ENCODE data around the gene LGI2. TPM values are rescaled to one million over a fixed set of nuclear protein-coding genes. Genes with fewer than 3 reads are reported as not detected.
"Not testable (repeated sequence)": the region's sequence is repeated elsewhere in the genome, so short reads cannot be mapped to it uniquely, and the experiment has no call there.

Gene LGI2
- total and polyA plus RNA-seq, 4 donors = 6.4 to 20.0 (median 19.5) TPM

GRCh38 chr4:25065932-25066590, 35.3 kb upstream of the LGI2 start:
- H3K36me3 ChIP-seq (ENCODE audit: control insufficient read depth, insufficient read depth, low read length) = no peaks in the 10 kb centered on the region
- no peaks in the 10 kb centered on the region for H3K4me1 ChIP-seq (ENCODE audit: control insufficient read depth, insufficient read depth, low read length)
- H3K27ac ChIP-seq (ENCODE audit: low read depth, low read length) = no peak overlapping the region
- H3K9me3 ChIP-seq (ENCODE audit: control insufficient read depth, insufficient read depth, low read length) = no peaks in the 10 kb centered on the region
- WGBS (ENCODE audit: insufficient coverage) = 92% methylated on average over 2 of the region's 7 CpGs
- DNase-seq (ENCODE audit: low read depth in 4 of 6, low spot score in 6 of 6) = no peak
- H3K27me3 ChIP-seq (ENCODE audit: control insufficient read depth, insufficient read depth, low read length) = no peaks in the 10 kb centered on the region
- H3K4me3 ChIP-seq (ENCODE audit: low read depth, low read length) = no peak overlapping the region

DNA sequence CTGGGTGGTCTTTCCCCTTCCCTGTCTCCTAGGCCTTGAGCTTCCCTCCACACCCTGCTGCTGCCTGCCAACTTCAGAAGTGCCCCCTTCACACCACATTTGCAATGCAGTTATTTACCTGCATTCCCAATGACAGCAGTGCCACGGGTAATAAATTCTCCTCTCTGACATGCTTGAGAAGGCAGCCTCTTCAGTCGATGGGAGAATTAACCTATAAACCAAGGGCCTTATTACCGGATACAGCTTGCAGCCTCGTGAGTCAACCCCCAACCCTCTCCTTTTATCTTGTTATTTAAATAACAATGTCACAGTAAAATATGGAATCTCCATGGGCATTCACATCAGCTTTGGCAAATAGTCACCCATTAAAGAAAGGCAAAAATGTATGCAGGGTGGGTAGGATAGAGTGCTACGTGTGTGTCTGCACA, 34.7 kb upstream of the LGI2 start:
- Histone ChIP-seq H3K36me3 (ENCODE audit: control insufficient read depth, insufficient read depth, low read length) (no peaks in the 10 kb centered on the region), H3K4me1 (ENCODE audit: control insufficient read depth, insufficient read depth, low read length) (no peaks in the 10 kb centered on the region), H3K27ac (ENCODE audit: low read depth, low read length) (no peak overlapping the region), H3K27me3 (ENCODE audit: control insufficient read depth, insufficient read depth, low read length) (no peaks in the 10 kb centered on the region), H3K9me3 (ENCODE audit: control insufficient read depth, insufficient read depth, low read length) (no peaks in the 10 kb centered on the region), H3K4me3 (ENCODE audit: low read depth, low read length) (no peak overlapping the region)
- peak in 1 of 6 donors; percentile 57 for DNase-seq (ENCODE audit: low read depth in 4 of 6, low spot score in 6 of 6)
- WGBS (ENCODE audit: insufficient coverage) = 4% methylated on average over 2 of the region's 5 CpGs

DNA sequence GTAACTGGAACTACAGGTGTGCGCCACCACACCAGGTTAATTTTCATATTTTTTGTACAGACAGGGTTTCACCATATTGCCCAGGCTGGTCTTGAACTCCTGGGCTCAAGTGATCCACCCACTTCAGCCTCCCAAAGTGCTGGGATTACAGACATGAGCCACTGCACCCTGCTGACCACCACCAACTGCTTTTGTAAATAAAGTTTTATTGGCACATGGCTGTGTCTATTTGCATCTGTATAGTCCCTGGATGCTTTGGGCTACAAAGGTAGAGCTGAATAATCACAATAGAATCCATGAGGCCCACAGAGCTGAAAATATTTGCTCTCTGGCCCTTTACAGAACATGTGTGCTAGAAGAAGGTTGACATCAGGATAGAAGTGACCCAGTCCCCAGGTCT, 33.7 kb upstream of the LGI2 start:
- not testable (repeated sequence) for H3K9me3 ChIP-seq (ENCODE audit: control insufficient read depth, insufficient read depth, low read length); DNase-seq (ENCODE audit: low read depth in 4 of 6, low spot score in 6 of 6); H3K4me3 ChIP-seq (ENCODE audit: low read depth, low read length); H3K27ac ChIP-seq (ENCODE audit: low read depth, low read length); H3K4me1 ChIP-seq (ENCODE audit: control insufficient read depth, insufficient read depth, low read length); H3K27me3 ChIP-seq (ENCODE audit: control insufficient read depth, insufficient read depth, low read length); H3K36me3 ChIP-seq (ENCODE audit: control insufficient read depth, insufficient read depth, low read length)
- WGBS (ENCODE audit: insufficient coverage) = no CpG with 5 or more reads among the region's 1 CpG

DNA sequence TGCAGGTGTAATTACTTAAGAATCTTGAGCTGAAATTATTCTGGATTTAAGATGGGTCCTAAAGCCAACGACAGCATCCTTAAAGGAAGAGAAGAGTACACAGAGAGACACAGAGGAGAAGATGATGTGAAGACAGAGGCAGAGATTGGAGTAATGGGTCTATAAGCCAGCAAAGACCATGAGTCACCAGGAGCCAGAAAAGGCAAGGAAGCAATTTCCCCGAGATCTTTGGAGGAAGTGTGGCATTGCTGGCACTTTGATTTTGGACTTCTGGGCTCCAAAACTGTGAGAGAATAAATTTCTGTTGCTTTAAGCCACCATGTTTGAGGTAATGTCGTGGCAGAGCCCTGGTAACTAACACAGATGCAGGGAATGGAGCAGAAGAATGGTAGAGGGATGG, 32.4 kb upstream of the LGI2 start:
- Histone ChIP-seq H3K27me3 (ENCODE audit: control insufficient read depth, insufficient read depth, low read length) (no peaks in the 10 kb centered on the region), H3K4me1 (ENCODE audit: control insufficient read depth, insufficient read depth, low read length) (no peaks in the 10 kb centered on the region), H3K9me3 (ENCODE audit: control insufficient read depth, insufficient read depth, low read length) (no peaks in the 10 kb centered on the region), H3K36me3 (ENCODE audit: control insufficient read depth, insufficient read depth, low read length) (no peaks in the 10 kb centered on the region), H3K4me3 (ENCODE audit: low read depth, low read length) (no peak overlapping the region), H3K27ac (ENCODE audit: low read depth, low read length) (no peak overlapping the region)
- 77% methylated on average over 2 of the region's 3 CpGs for WGBS (ENCODE audit: insufficient coverage)
- DNase-seq (ENCODE audit: low read depth in 4 of 6, low spot score in 6 of 6) = no peak

- no peaks in the 10 kb centered on the region for H3K36me3 ChIP-seq (ENCODE audit: control insufficient read depth, insufficient read depth, low read length)
- H3K4me1 ChIP-seq (ENCODE audit: control insufficient read depth, insufficient read depth, low read length) = no peaks in the 10 kb centered on the region
- no peaks in the 10 kb centered on the region for H3K9me3 ChIP-seq (ENCODE audit: control insufficient read depth, insufficient read depth, low read length)
- H3K27me3 ChIP-seq (ENCODE audit: control insufficient read depth, insufficient read depth, low read length) = no peaks in the 10 kb centered on the region
- WGBS (ENCODE audit: insufficient coverage) = no CpG with 5 or more reads among the region's 1 CpG
- H3K4me3 ChIP-seq (ENCODE audit: low read depth, low read length) = no peak overlapping the region
- H3K27ac ChIP-seq (ENCODE audit: low read depth, low read length) = no peak overlapping the region
- no peak for DNase-seq (ENCODE audit: low read depth in 4 of 6, low spot score in 6 of 6)
Observed at GRCh38 chr4:25062098-25062497, 31.4 kb upstream of the LGI2 start.

DNA sequence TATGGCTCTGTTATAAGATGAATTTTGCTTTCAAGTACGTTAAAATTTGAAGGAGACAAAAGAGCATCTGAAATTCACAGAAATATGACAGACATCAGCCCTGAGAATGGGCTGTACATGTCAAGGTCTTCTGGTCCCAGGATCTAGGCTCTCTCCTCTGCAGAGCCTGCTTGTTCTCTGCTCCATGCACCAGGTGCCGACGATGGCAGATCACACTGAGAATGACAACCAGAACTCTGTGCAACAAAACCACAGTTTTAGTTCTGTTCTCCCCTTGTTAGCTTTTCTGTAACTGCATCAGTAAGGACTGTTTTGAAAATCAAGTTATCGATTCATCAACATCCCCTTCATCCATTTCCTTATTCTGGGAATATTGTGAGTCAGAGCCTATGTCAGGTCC, 30.9 kb upstream of the LGI2 start:
- Histone ChIP-seq H3K4me1 (ENCODE audit: control insufficient read depth, insufficient read depth, low read length) (no peaks in the 10 kb centered on the region), H3K36me3 (ENCODE audit: control insufficient read depth, insufficient read depth, low read length) (no peaks in the 10 kb centered on the region), H3K9me3 (ENCODE audit: control insufficient read depth, insufficient read depth, low read length) (no peaks in the 10 kb centered on the region), H3K27me3 (ENCODE audit: control insufficient read depth, insufficient read depth, low read length) (no peaks in the 10 kb centered on the region), H3K4me3 (ENCODE audit: low read depth, low read length) (no peak overlapping the region), H3K27ac (ENCODE audit: low read depth, low read length) (no peak overlapping the region)
- DNase-seq (ENCODE audit: low read depth in 4 of 6, low spot score in 6 of 6) = no peak
- WGBS (ENCODE audit: insufficient coverage) = 71% methylated on average over 1 of the region's 4 CpGs

- Histone ChIP-seq H3K4me1 (ENCODE audit: control insufficient read depth, insufficient read depth, low read length) (no peaks in the 10 kb centered on the region), H3K9me3 (ENCODE audit: control insufficient read depth, insufficient read depth, low read length) (no peaks in the 10 kb centered on the region), H3K4me3 (ENCODE audit: low read depth, low read length) (no peak overlapping the region), H3K27ac (ENCODE audit: low read depth, low read length) (no peak overlapping the region), H3K27me3 (ENCODE audit: control insufficient read depth, insufficient read depth, low read length) (no peaks in the 10 kb centered on the region), H3K36me3 (ENCODE audit: control insufficient read depth, insufficient read depth, low read length) (no peaks in the 10 kb centered on the region)
- no peak for DNase-seq (ENCODE audit: low read depth in 4 of 6, low spot score in 6 of 6)
- WGBS (ENCODE audit: insufficient coverage) = 100% methylated on average over 1 of the region's 5 CpGs
Observed at GRCh38 chr4:25060963-25061340, 30.2 kb upstream of the LGI2 start.

DNA sequence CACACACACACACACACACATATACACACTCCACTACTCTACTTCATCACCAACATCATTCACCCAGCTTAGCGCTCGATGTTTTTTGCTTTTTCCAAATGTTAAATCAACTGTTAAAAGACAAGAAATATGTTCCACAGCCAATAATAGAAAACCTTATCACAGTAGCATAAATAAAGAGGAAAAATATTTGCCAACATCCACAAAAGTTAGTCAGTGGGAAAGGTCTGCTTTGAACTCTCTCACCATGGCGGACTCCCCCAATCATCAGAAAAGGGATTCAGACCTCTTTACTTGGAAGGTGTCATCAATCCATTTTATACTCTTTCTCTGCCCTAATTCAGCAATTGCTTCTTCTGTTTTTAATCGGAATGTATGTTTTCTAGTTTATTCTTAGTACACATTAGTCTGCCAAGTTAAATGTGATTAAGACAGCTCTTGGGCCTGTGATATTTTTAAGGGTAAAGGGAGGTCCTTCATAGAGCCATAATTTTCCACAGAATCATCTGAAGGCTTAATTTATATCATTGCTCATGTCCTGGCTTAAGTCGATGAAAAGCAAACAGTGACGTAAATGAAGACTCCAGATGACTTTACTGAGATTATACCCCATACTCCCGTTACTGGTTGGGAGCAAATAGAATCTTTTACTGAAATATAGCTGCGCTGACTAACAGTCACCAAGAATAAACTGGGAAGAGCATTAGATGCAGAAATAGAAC, 29.7 kb upstream of the LGI2 start:
- Histone ChIP-seq H3K27ac (ENCODE audit: low read depth, low read length) (no peak overlapping the region), H3K4me1 (ENCODE audit: control insufficient read depth, insufficient read depth, low read length) (no peaks in the 10 kb centered on the region), H3K9me3 (ENCODE audit: control insufficient read depth, insufficient read depth, low read length) (no peaks in the 10 kb centered on the region), H3K36me3 (ENCODE audit: control insufficient read depth, insufficient read depth, low read length) (no peaks in the 10 kb centered on the region), H3K27me3 (ENCODE audit: control insufficient read depth, insufficient read depth, low read length) (no peaks in the 10 kb centered on the region), H3K4me3 (ENCODE audit: low read depth, low read length) (no peak overlapping the region)
- no CpG with 5 or more reads among the region's 8 CpGs for WGBS (ENCODE audit: insufficient coverage)
- DNase-seq (ENCODE audit: low read depth in 4 of 6, low spot score in 6 of 6) = no peak

DNA sequence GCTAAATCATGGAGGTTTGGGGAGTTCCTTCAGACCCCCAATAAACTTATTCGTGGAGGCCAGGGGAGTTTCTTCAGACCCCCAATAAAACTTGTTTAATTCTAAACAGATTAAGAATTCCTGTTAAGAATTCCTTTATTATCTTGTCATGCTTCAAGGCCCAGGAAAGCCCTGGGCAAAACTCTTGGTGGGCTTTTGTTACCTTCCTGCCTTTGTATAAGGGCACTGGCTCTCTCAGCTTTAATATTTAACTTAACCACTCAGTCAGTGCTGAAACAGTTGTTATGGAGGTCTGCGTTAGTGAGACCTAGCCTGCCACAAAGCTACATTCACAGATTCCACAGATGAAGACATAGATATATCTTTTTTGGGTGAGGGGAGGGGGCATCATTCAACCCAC, 29.0 kb upstream of the LGI2 start:
- Histone ChIP-seq H3K4me3 (ENCODE audit: low read depth, low read length) (no peak overlapping the region), H3K27ac (ENCODE audit: low read depth, low read length) (no peak overlapping the region), H3K4me1 (ENCODE audit: control insufficient read depth, insufficient read depth, low read length) (no peaks in the 10 kb centered on the region), H3K9me3 (ENCODE audit: control insufficient read depth, insufficient read depth, low read length) (no peaks in the 10 kb centered on the region), H3K36me3 (ENCODE audit: control insufficient read depth, insufficient read depth, low read length) (no peaks in the 10 kb centered on the region), H3K27me3 (ENCODE audit: control insufficient read depth, insufficient read depth, low read length) (no peaks in the 10 kb centered on the region)
- DNase-seq (ENCODE audit: low read depth in 4 of 6, low spot score in 6 of 6) = no peak
- no CpG with 5 or more reads among the region's 2 CpGs for WGBS (ENCODE audit: insufficient coverage)

DNA sequence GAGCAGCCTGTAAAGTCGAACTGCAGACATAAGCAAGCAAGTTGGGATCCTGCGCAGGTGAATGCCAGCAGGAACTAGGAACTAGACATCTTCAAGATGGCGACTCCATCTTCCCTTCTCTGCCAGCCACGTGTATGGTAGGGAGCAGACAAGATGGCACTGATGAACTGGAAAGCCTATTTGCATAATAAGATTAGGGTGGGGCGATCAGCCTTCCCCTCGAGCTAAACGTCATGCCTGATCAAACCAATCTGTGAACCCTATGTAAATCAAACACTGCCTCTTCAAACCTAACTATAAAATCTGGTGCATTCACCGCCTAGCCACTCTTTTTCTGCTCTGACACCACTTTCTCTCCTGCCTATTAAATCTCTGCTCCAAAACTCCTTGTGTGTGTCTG, 28.1 kb upstream of the LGI2 start:
- Histone ChIP-seq H3K4me3 (ENCODE audit: low read depth, low read length) (no peak overlapping the region), H3K36me3 (ENCODE audit: control insufficient read depth, insufficient read depth, low read length) (no peaks in the 10 kb centered on the region), H3K27me3 (ENCODE audit: control insufficient read depth, insufficient read depth, low read length) (no peaks in the 10 kb centered on the region), H3K9me3 (ENCODE audit: control insufficient read depth, insufficient read depth, low read length) (no peaks in the 10 kb centered on the region), H3K27ac (ENCODE audit: low read depth, low read length) (no peak overlapping the region), H3K4me1 (ENCODE audit: control insufficient read depth, insufficient read depth, low read length) (no peaks in the 10 kb centered on the region)
- WGBS (ENCODE audit: insufficient coverage) = 83% methylated on average over 6 of the region's 8 CpGs
- DNase-seq (ENCODE audit: low read depth in 4 of 6, low spot score in 6 of 6) = no peak

All from spinal cord (tissue), 10 donors.